Stimulated activated CD4-positive, alpha-beta T cell treated with anti-CD3 and anti-CD28 coated beads, Interleukin-1b, Interleukin-23, amount 100 ng/mL, for 48 hours (primary cell): ENCODE data around the gene COL3A1.

Source experiments
- DNase-seq: peaks from one replicate; pipeline ENCODE4 v3.0.0-alpha.2; 2020

The COL3A1 gene

DNA sequence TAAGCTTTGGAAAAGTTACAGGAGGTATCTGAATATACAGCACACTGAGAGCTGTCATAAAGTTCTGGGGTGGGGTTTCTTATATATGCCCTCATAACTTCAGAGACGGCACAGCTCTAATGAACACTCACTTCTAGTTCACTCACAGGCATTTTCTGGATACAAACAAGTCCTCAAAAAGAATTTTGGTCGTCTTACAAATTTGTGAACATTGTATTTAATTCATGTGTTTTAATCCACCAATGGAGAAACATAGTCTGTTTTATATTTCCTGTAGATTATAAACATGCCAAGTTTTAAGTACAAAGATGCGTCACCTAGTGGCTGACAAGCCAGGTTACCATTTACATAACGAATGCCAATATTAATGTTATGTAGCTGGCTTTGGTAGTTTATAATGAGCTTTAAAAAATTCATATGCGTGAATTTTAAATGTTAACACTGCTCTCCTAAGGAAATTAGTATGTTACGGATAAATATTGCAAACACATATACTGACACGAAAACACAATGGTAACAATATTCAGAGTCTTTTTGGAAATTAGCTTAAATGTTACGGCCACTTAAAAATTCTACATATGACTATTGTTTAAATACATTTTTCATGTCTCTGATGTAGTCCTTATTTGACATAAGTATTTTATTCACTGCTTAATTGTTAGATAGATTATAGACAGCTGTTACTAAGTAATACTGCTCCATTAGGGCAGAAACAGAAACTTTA lies 2.5 kb downstream of the COL3A1 start:
- DNase-seq = no peak

DNA sequence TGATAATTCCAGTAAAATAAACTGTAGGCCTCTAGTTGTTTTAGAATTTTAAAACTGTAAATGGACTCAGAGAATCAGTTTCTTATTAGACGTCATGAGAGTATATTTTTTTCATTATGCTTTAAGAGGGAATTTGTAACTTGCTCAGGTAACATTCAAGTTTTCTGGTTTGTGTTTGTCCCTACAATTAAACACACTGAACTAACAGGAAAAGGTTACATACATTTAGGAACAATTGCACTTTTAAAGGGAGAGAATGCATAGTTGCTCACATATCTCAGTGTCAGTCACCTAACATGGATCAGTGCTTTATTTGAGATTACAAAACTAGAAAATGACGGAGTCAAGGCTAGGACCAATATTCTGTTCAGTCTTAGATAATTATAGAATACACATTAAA lies 3.1 kb downstream of the COL3A1 start:
- no peak for DNase-seq

DNA sequence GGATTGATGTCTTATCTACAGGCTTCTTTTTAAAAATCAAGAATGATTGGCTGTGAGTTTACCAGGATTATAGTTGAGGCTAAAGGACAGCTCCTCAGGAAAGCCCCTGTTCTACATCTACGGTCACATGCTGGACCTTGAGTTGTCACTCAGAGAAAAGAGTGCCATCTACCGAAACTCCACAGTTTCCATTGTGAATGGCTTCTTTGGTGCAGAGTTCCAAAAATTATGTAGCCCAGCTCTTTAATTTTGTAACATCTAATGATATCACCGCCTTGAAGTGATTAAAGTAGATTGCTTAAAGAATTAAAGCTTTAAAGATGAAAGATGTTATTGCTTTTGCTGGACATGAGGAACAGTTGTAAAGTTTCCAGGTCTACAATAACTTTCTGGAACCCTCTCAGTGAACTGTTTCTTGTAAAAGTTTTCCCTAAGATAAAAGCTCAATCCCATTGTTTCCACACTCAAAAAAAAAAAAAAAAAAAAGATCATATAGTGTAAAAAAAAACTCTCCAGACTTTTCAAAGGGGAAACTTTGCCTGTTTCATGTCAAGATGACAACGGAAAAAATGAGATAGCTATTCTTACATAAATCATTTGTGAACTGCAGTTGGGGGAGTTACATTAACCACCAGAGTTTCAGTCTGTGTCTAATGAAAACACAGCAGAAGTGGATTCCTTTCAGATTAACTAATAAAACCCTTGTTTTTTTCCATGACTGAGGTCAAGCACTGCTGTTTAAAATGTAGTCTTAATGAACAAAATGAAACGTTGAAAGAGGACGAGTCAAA lies 4.3 kb downstream of the COL3A1 start:
- no peak for DNase-seq

DNA sequence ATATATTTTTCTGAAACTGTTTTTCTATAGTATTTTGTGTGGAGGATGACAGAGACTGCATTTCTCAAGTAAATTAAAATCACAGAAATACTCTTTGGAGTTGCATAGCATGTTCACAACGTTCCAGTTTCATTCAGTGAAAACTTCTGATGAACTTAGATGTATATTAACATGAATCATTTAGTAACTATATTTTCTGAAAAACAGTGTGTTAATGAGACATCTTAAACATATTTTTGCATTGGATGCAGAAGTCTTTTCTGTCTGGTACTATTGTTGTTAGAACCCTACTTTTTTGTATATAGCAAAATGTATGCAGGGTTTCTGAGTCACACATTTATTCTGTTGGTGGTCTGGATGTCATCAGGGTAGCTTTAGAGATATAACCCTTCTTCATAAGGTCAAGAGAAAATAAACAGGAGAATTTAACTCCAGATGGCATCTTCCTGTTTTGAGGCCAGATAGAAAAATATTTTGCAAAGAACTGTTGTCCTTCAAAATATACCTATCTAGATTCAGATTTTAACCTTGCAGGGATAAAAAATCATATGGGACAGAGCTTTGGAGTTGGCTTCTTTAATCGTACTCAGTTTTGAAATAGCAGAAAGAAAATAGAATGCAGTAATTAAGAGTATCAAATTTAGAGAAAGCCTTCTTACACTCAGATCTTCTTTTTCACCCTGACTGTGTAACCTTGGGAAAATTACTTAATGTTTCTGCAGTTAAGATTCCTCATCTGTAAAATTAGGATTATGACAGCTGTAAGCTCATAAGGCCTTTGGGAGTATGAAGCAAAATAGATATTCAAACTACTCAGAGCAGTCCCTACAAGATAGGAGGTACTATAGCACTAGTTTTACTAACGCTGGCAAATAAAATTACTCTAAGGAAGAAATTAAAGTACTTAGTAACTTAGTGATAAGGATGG lies 5.3 kb downstream of the COL3A1 start:
- DNase-seq = no peak

DNA sequence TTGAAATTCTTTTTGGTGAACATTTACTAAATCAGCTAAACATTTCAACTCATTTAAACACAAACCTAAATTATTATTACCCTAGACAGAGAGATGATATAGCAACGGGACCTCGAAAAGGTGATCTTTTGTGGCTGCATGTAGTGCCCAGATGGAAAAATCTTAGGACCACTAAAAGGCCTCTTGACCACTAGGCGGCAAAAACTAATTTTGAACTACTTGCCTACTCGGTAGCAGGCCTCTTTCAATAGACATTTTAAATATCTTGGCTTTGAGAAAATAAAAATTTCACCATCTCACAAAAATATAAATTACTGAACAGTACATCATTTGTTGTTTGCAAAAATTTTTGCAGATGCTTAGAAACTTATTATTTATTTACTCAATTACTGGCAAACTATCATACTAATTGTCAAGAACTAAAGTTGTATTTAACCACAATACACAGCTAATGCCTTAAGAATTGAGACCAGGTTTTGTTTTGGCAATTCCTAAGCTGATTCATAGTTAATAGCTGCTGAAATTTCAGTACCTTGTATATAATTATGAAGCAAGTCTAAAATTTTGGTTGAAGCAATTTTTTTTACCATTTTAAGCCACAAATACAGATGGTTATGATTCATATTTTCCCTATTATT lies 9.4 kb downstream of the COL3A1 start:
- no peak for DNase-seq

DNA sequence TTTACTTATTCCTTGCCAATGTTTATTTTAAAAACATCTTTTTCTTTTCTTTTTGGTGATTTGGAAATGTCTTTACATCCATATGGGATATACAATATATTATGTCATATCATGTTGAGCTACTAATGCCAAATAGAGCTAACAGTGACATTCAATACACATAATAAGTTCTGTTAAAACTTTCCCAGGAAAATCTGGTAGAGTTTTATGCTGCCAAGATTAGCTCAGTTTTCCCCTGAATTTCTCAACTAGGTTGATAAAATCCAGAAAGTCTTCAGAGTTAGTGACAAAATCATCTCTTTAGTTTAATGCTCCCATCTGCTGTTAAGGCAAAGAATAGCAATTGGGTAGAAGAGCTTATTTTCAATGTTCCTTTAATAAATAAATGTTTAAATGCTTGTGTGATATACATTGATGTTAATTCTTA lies 9.9 kb downstream of the COL3A1 start:
- no peak for DNase-seq

DNA sequence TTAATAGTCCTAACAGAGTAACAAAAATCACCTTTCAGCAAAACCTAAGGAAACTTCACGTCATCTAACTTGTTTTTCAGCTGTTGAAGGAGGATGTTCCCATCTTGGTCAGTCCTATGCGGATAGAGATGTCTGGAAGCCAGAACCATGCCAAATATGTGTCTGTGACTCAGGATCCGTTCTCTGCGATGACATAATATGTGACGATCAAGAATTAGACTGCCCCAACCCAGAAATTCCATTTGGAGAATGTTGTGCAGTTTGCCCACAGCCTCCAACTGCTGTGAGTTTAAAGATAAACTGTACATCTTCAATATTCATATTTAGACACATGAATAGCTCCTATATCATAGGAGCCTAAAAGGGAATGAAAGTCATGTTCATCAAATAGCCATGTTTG lies 10.5 kb downstream of the COL3A1 start:
- no peak for DNase-seq

DNA sequence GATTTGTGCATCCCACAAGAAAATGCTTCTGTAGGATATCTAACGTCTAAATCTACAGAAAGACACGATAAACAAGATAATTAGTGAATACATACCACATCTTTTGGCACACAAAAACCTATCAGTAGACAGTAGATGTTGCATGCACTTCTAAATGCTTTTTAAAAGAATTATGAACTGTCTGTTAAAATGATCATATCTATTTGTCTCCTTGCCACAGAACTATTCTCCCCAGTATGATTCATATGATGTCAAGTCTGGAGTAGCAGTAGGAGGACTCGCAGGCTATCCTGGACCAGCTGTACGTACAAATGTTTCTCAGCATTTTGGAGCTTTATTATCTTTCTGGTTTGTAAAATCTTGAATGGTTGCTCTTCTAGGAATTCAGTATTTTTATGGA lies 12.7 kb downstream of the COL3A1 start:
- DNase-seq = no peak

DNA sequence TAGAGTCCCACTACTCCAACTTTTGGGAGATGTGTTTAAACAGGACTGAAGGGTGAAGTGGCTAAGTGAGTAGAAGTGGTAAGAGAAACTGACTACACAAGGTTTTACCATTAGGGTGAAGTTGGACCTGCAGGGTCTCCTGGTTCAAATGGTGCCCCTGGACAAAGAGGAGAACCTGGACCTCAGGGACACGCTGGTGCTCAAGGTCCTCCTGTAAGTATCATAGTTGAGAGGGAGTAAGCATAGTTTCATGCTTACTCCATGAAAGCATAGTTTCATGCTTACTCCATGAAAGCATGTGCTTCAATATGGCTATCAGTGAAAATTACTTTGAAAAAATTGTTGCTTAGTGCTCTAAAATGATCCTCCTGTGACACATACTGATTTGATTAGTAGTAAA lies 19.1 kb downstream of the COL3A1 start:
- DNase-seq = no peak

DNA sequence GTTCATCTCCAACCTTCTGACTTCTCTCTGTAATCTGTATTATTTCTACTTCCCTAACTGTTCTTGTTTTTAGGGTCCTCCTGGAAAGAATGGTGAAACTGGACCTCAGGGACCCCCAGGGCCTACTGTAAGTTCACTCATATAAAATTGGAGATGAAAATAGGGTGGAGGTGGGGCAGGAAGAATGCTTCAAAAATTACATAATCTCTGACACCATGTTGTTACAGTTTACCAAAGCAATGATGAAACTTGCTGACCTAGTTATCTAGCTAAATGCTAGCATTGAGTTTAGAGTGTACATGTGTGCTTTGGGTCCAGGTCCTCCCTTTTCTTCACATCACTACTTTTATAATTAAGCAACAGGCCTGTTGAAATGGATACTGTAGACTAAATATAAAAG lies 23.1 kb downstream of the COL3A1 start:
- no peak for DNase-seq

DNA sequence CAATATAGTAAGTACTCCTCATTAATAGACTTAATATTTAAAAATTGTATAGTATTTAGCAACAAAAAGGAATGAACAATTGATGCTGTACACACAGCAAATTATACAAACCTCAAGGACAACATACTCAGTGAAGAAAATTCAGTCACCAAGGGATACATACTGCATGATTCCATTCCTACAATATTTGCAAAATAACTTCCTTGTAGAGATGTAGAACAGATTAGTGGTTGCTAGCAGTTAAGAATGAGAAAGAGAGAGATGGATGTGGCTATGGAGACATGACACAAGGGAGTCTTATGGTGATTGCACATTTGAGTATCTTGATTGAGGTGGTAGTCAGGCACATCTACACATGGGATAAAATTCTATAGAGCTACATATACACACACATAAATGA lies 26.0 kb downstream of the COL3A1 start:
- no peak for DNase-seq

DNA sequence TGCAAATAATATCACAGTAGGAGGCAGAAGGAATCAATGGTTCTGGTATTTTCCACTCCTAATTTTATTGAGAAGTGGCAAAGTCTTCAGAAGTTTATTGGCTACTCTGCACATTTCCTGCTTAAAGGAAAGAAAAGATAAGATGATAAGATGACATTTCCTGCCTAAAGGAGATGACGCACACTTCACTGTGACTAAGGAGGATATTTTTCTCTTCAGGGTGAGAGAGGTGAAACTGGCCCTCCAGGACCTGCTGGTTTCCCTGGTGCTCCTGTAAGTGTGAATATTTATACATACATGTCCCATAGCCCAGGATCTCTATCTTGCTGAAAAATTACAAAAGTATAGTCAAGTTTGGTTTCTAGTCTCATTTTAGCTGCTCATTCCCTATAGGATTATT lies 27.9 kb downstream of the COL3A1 start:
- DNase-seq = no peak

DNA sequence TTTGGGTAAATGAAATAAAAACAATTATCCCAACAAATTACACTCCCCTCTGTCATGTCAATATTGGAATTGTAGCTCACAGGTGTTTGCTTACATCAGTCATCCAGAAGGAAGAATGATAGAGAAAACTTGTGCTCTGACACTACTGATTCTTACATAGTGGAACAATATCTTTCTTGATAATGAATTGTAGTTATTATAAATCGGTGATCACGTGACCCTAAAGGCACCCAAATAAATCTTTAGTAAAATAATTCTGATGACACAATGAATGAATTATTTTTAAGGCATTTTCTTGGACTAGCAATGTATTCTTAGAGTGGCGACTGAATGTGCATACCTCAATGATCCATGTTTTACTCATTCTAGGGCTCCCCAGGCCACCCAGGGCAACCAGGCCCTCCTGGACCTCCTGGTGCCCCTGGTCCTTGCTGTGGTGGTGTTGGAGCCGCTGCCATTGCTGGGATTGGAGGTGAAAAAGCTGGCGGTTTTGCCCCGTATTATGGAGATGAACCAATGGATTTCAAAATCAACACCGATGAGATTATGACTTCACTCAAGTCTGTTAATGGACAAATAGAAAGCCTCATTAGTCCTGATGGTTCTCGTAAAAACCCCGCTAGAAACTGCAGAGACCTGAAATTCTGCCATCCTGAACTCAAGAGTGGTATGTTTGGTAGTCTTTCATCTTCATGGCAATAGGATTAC lies 34.5 kb downstream of the COL3A1 start:
- no peak for DNase-seq

DNA sequence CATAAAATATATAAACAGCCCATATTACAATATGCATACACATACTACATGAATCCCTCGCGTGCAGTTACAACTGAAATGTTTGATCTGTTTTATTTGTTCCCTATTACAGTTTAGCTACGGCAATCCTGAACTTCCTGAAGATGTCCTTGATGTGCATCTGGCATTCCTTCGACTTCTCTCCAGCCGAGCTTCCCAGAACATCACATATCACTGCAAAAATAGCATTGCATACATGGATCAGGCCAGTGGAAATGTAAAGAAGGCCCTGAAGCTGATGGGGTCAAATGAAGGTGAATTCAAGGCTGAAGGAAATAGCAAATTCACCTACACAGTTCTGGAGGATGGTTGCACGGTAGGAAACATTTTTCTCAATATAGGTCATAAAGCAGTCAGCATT lies 36.4 kb downstream of the COL3A1 start:
- no peak for DNase-seq

DNA sequence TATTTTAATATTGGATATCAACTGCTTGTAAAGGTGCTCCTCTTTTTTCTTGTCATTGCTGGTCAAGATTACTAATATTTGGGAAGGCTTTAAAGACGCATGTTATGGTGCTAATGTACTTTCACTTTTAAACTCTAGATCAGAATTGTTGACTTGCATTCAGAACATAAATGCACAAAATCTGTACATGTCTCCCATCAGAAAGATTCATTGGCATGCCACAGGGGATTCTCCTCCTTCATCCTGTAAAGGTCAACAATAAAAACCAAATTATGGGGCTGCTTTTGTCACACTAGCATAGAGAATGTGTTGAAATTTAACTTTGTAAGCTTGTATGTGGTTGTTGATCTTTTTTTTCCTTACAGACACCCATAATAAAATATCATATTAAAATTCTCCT lies 38.2 kb downstream of the COL3A1 start:
- DNase-seq = no peak

DNA sequence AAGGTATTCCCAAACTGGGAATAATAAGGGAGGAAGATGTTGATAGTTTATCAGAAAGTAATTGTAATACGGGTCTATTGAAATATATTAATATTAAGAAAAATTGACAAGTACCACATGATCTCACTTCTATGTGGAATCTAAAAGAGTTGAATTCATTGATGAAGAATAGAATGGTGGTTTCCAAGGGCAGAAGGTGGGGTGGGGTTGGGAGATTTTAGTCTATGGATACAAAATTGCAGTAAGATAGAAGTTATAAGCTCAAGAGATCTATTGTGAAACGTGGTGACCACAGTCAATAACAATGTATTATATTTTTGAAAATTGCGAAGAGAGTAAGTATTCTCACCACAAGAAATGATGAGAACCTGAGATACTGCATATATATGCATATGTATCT lies 38.9 kb downstream of the COL3A1 start:
- no peak for DNase-seq

DNA sequence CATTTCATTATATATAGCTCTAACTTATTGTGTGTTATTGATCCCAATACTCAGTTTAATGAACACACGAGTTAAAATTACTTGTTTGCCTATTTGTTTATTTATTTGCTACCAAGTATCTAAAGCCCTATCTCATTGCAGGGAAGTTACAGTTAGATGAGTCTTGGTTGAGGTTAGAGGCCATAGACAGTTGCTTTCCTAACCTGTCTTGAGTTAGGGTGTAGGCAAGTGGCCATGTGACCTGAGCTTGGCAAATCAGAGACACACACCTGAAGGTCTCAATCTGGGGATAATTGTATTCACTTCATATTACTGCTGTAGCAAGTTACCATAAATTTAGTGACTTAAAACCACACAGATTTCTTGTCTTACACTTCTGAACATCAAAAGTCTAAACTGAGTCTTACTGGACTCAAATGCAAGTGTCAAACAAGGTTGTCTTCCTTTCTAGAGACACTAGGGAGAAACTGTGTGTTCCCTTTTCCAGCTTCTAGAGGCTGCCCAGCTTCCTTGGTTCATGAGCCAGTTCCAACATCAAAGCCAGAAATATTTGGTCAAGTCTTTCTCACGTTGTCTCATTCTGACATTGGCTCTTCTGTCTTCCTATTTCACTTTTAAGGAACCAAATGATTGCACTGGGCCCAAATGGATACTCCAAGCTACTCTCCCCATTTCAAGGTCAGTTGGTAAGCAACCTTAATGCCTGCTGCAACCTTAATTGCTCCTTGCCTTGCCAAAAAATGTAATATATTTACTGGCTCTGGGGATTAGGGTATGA lies 39.7 kb downstream of the COL3A1 start:
- no peak for DNase-seq

DNA sequence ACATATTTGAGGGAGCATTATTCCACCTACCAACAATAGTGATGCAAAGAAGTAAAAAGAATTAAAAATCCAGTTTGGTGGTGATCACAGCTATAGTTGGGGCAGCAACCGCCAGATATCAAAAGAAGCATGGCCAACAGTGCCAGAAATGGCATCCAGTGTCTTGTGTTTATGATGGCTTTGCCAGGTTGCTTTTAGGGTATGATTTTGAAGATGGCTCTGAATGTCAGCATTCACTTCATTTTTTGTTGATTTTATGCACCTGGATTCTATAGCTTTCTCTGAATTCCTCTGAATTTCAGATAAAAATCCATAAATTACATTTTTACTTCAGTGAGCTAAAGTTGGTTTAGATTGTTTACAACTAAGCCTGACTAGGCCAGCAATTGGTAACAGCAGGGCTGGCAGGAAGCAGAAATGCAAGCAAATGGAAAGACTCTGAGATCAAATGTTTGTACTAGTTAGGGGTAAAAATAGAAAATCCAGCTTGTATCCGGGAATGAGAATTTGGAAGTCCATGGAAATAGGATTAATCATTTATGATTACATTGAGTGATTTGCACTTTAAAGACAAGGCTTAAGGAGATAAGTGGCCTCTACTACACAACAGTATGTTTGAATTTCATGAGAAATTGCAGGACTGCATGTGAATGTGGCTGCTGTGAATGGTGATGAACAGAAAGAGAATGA lies 40.4 kb downstream of the COL3A1 start:
- no peak for DNase-seq

DNA sequence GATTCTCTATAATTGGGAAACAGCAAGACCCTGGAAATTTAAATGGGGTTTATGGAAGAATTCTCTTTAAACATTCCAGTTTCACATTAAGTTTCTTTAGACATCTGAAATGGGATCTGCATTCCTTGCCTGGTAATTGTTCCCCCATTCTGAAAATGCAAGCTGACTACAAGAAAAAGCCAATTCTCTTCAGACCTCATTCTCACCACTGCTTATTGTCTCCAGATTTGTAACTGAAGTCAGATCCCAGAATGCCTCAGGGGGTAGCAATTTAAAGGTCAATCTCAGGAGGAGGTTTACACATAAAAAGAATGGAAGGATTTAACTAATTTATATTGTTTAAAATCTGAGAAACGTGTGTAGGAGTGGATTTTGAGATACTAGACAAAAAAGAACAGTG lies 41.2 kb downstream of the COL3A1 start:
- DNase-seq = no peak

DNA sequence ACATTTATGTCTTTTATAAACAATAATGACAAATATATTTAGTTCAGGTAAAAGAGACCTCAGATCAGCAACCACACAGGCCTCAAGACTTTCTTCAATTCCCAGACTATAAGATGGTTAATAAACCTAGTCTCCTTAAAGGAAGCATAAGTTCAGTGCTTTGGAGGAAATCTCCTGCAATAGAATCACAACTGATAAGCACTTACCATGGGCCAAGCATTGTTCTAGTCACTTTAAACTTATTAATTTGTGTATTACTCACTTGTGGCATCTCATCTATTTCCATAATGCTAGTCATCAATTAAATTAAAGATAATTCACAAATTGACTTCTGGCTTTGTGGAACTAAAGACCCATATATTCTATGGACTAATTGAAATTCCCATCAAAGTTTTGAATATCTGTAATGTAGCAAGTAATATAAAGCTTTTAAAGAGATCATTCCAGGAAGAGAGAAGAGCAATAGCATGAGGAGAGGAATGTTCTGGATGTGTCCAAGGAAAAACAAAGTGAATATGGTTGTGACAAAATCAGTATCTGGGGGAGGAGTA lies 42.2 kb downstream of the COL3A1 start:
- DNase-seq = no peak

DNA sequence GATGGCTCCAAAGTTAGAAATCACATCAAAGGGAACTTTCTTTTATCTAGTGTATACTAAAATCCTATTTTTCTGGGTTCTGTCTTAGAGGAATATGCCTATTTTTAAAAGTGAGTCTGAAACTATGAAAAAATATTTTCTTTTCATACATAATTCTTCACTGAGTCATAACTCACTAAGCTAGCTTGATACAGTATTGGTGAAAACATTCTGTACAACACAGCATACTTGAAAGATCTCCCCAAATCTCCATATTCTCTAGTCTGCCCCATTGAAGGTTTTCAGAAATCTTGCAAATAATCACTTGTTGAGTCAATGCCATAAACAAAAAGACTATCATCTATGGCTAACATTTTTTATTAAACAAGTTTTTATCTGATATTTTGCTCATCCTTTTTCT lies 44.5 kb downstream of the COL3A1 start:
- DNase-seq = no peak
